ENCODE measurements around the gene MYOCOS. TPM values are rescaled to one million over a fixed set of nuclear protein-coding genes. Genes with fewer than 3 reads are reported as not detected.

MYOCOS gene
- total RNA-seq (not detected in 2 replicates), polyA plus RNA-seq (0.10 TPM in 1 of 2 replicates, not detected in the other)

DNA sequence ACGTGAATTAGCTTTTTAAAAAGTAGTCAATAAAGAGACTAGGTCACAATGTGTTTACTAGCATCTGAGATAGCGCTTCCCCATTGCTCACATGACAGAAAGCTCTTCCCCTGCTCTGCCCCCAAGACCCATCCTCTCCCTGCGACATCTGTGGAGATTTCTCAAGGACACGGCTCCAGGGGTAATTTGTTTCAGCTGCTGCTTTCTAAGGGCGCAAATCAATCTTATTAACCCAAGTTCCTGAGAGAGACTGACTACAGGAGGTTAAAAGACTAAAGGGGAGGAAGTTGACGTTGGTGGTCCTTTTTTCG, at the start of gene MYOCOS:
TSS of gene MYOCOS (plus strand) at position 92 of the 311 bp plus-strand sequence. CDS start 1,641 bp downstream, outside the sequence.
- H3K4me3 ChIP-seq, result no peak within 1 kb of the TSS

GRCh38 chr1:171576144-171576543, 45.9 kb upstream of the MYOCOS start:
- H3K9me3 ChIP-seq (ENCODE audit: low read depth), result no peaks in the 10 kb centered on the region
- H3K4me3 ChIP-seq, result no peak overlapping the region
- DNase-seq (ENCODE audit: low read depth in 1 of 2, low spot score in 1 of 2), result no peak
- no peaks in the 10 kb centered on the region for H3K27me3 ChIP-seq
- H3K27ac ChIP-seq, result no peak overlapping the region
- H3K4me1 ChIP-seq (ENCODE audit: low read depth), result no peaks in the 10 kb centered on the region
- no peak for TF ChIP-seq CTCF (IDR thresholded peaks at IDR 0.05; ENCODE audit: low read depth, low read length)
- peaks cover 77% of the 10 kb centered on the region for H3K36me3 ChIP-seq

More for the DNA sequence above, at the start of gene MYOCOS:
- DNase-seq (ENCODE audit: low read depth in 1 of 2, low spot score in 1 of 2), result no peak
- H3K27me3 ChIP-seq, result no peaks in the 10 kb centered on the region
- H3K36me3 ChIP-seq, result no peaks in the 10 kb centered on the region
- H3K4me1 ChIP-seq (ENCODE audit: low read depth), result no peaks in the 10 kb centered on the region
- no peak within 1 kb of the TSS for H3K27ac ChIP-seq
- no peak for TF ChIP-seq CTCF (IDR thresholded peaks at IDR 0.05; ENCODE audit: low read depth, low read length)
- no peaks in the 10 kb centered on the region for H3K9me3 ChIP-seq (ENCODE audit: low read depth)

GRCh38 chr1:171581226-171581625, 40.8 kb upstream of the MYOCOS start:
- Histone ChIP-seq H3K9me3 (ENCODE audit: low read depth) (no peaks in the 10 kb centered on the region), H3K4me3 (no peak overlapping the region), H3K36me3 (peaks cover 86% of the 10 kb centered on the region)

GRCh38 chr1:171581766-171582165, 40.3 kb upstream of the MYOCOS start:
- H3K36me3 ChIP-seq, result peaks cover 85% of the 10 kb centered on the region

More at GRCh38 chr1:171581226-171581625, 40.8 kb upstream of the MYOCOS start:
- no peaks in the 10 kb centered on the region for H3K27me3 ChIP-seq
- no peak for DNase-seq (ENCODE audit: low read depth in 1 of 2, low spot score in 1 of 2)
- H3K4me1 ChIP-seq (ENCODE audit: low read depth), result no peaks in the 10 kb centered on the region
- no peak overlapping the region for H3K27ac ChIP-seq
- TF ChIP-seq CTCF (IDR thresholded peaks at IDR 0.05; ENCODE audit: low read depth, low read length), result no peak

DNA sequence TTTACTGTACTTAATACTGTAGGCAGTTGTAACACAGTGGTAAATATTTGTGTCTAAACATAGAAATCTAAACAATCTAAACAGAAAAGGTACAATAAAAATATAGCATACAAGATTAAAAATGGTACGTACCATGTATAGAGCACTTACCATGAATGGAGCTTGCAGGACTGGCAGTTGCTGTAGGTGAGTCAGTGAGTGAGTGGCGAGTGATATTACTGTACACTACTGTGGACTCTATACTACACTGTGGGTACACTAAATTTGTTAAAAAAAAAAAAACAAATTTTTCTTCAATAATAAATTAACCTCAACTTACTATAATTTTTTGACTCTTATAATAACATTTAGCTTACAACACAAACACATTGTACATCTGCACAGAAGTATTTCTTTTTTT, 39.5 kb upstream of the MYOCOS start:
- no peak for DNase-seq (ENCODE audit: low read depth in 1 of 2, low spot score in 1 of 2)
- Histone ChIP-seq H3K36me3 (peaks cover 86% of the 10 kb centered on the region), H3K27ac (peak overlapping the region; percentile 13), H3K4me1 (ENCODE audit: low read depth) (no peaks in the 10 kb centered on the region), H3K27me3 (no peaks in the 10 kb centered on the region), H3K9me3 (ENCODE audit: low read depth) (no peaks in the 10 kb centered on the region), H3K4me3 (no peak overlapping the region)
- no peak for TF ChIP-seq CTCF (IDR thresholded peaks at IDR 0.05; ENCODE audit: low read depth, low read length)

More at GRCh38 chr1:171581766-171582165, 40.3 kb upstream of the MYOCOS start:
- no peaks in the 10 kb centered on the region for H3K9me3 ChIP-seq (ENCODE audit: low read depth)
- no peak for DNase-seq (ENCODE audit: low read depth in 1 of 2, low spot score in 1 of 2)
- no peak overlapping the region for H3K4me3 ChIP-seq
- H3K27ac ChIP-seq, result no peak overlapping the region
- no peaks in the 10 kb centered on the region for H3K27me3 ChIP-seq
- TF ChIP-seq CTCF (IDR thresholded peaks at IDR 0.05; ENCODE audit: low read depth, low read length), result no peak
- H3K4me1 ChIP-seq (ENCODE audit: low read depth), result no peaks in the 10 kb centered on the region
